Right atrium auricular region (tissue), 2 donors: ENCODE data around the gene CSMD2. TPM values are rescaled to one million over a fixed set of nuclear protein-coding genes. Genes with fewer than 3 reads are reported as not detected.

Source experiments
- DNase-seq: peaks from one replicate; pipeline ENCODE4 v3.0.0-alpha.2; 2019; ENCODE audit warnings: low spot score
- H3K27ac ChIP-seq, 2 donors: fragments of 200-600 bp; sonication (generic); 1 replicate in 1 of 2; 2 replicates in 1 of 2; pipeline ENCODE4 v1.5.1; 2016 to 2019
- H3K27me3 ChIP-seq, 2 donors: fragments of 200-600 bp; sonication (generic); one replicate each; pipeline versions ENCODE4 v1.5.1 to v1.6.0; 2017 to 2019
- H3K36me3 ChIP-seq: fragments of 200-600 bp; sonication (generic); one replicate; pipeline ENCODE4 v1.5.1; 2016
- H3K4me1 ChIP-seq, 2 donors: fragments of 200-600 bp; sonication (generic); one replicate each; pipeline versions ENCODE4 v1.5.1 to v1.6.0; 2017 to 2019
- H3K4me3 ChIP-seq, 2 donors: fragments of 200-600 bp; sonication (generic); 1 replicate in 1 of 2; 2 replicates in 1 of 2; pipeline ENCODE4 v1.5.1; 2017 to 2019; ENCODE audit warnings: mild to moderate bottlenecking in 1 of 2, moderate library complexity in 1 of 2
- H3K9me3 ChIP-seq, 2 donors: fragments of 200-600 bp; sonication (generic); one replicate each; pipeline ENCODE4 v1.5.1; 2019
- CTCF ChIP-seq, 2 donors: fragments of 200-600 bp; sonication (generic); IDR thresholded peaks; one replicate each; pipeline ENCODE4 v1.5.1; 2019; ENCODE audit warnings: antibody characterized with exemption in 2 of 2
- total RNA-seq, 2 donors: library from RNA; depleted of rRNA; stranded (reverse); fragments of >200 nt; gene quantifications; one replicate each; pipeline ENCODE4 v1.1.0, GENCODE V29; 2016

The CSMD2 gene
- total RNA-seq, 2 donors from 2014 or later, result 0.39 to 0.44 TPM

GRCh38 chr1:34013136-34013535 lies 151.9 kb downstream of the CSMD2 start:
- DNase-seq, result no peak
- TF ChIP-seq CTCF (IDR thresholded peaks at IDR 0.05), result no peak
- no peaks in the 10 kb centered on the region for H3K4me1 ChIP-seq
- no peaks in the 10 kb centered on the region for H3K36me3 ChIP-seq
- H3K27ac ChIP-seq, result no peak overlapping the region
- no peaks in the 10 kb centered on the region for H3K27me3 ChIP-seq
- no peaks in the 10 kb centered on the region for H3K9me3 ChIP-seq
- H3K4me3 ChIP-seq, result no peak overlapping the region

DNA sequence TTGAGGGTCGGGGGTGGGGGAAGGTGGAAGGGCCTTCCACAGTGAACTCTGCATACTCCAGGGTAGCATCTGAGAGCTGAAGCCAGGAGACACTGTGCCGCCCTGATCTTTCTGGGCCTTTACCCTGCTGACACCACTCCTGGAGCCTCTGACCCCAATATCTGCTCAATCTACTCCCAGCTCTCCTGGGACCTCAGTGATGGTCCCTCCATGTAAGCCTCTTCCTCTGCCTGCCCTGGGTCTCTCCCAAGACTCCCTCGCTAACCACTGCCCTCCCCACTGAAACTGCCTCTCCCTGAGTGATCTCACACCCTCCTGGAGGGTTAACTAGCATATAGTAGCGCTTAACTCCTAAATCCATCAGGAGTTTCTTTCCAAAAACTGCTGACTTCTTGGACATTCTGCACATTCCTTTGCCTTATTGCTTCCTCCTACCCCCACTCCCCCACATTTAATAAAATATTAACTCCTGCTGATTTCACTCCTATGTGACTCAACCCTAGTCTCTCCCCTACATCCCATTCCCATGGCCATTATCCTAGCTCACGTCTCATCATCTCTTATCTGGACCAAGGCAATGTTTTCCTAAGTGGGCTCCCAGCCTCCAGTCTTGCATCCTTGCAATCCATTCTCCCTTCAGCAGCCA lies 155.6 kb downstream of the CSMD2 start:
- no peaks in the 10 kb centered on the region for H3K27me3 ChIP-seq
- no peaks in the 10 kb centered on the region for H3K9me3 ChIP-seq
- H3K4me3 ChIP-seq, result no peak overlapping the region
- no peaks in the 10 kb centered on the region for H3K4me1 ChIP-seq
- DNase-seq, result no peak
- no peak overlapping the region for H3K27ac ChIP-seq
- no peak for TF ChIP-seq CTCF (IDR thresholded peaks at IDR 0.05)
- H3K36me3 ChIP-seq, result no peaks in the 10 kb centered on the region

GRCh38 chr1:34007760-34008159 lies 157.3 kb downstream of the CSMD2 start:
- no peak for DNase-seq
- no peaks in the 10 kb centered on the region for H3K36me3 ChIP-seq
- H3K4me1 ChIP-seq, result no peaks in the 10 kb centered on the region
- H3K27me3 ChIP-seq, result no peaks in the 10 kb centered on the region
- no peak overlapping the region for H3K4me3 ChIP-seq
- TF ChIP-seq CTCF (IDR thresholded peaks at IDR 0.05), result no peak
- no peak overlapping the region for H3K27ac ChIP-seq
- no peaks in the 10 kb centered on the region for H3K9me3 ChIP-seq

DNA sequence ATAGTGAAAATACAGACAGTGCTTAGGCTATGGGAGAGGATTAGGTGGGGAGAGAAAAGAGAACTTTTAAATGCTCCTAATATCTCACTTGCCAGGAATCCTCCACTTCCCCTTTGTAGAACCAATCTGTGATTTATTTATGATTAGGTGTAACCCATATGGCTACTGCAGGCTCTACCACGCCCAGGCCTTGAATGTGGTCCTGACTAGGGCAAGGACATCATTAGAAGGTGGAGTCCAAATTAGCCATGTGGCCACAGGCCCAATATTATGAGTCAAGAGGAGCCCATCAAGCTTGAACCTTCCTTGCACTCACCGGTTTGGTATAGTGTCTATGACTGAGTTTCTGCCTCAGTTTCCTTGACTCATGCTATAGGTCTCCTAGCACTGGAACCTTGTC lies 159.7 kb downstream of the CSMD2 start:
- no peaks in the 10 kb centered on the region for H3K9me3 ChIP-seq
- H3K4me1 ChIP-seq, result no peaks in the 10 kb centered on the region
- no peak for DNase-seq
- H3K36me3 ChIP-seq, result no peaks in the 10 kb centered on the region
- H3K4me3 ChIP-seq, result no peak overlapping the region
- TF ChIP-seq CTCF (IDR thresholded peaks at IDR 0.05), result no peak
- H3K27ac ChIP-seq, result no peak overlapping the region
- H3K27me3 ChIP-seq, result no peaks in the 10 kb centered on the region

- Histone ChIP-seq H3K9me3 (no peaks in the 10 kb centered on the region), H3K36me3 (no peaks in the 10 kb centered on the region), H3K27ac (no peak overlapping the region), H3K27me3 (no peaks in the 10 kb centered on the region), H3K4me1 (no peaks in the 10 kb centered on the region), H3K4me3 (no peak overlapping the region)
- DNase-seq, result no peak
- TF ChIP-seq CTCF (IDR thresholded peaks at IDR 0.05), result no peak
Measured at GRCh38 chr1:34002810-34003209, 162.2 kb downstream of the CSMD2 start.
